Naive thymus-derived CD4-positive, alpha-beta T cell (primary cell): Measurements from ENCODE around the gene APP. TPM values are rescaled to one million over a fixed set of nuclear protein-coding genes. Genes with fewer than 3 reads are reported as not detected.

Experiments
- ATAC-seq: fragments of 150-1000 bp; cut with Tn5 transposase; 2 replicates; pipeline ENCODE4 v1.10.0; 2021; ENCODE audit warnings: mild to moderate bottlenecking, moderate library complexity
- CTCF ChIA-PET: fragments of 350-600 bp; sonication (Branson Sonifier 250); formaldehyde crosslinking; loops from one replicate; lab custom pipeline; 2021; ENCODE audit warnings: antibody characterized with exemption; lab: Charles Lee
- POLR2A ChIA-PET: fragments of 350-600 bp; sonication (Branson Sonifier 250); formaldehyde crosslinking; loops from one replicate; lab custom pipeline; 2021; ENCODE audit warnings: antibody characterized with exemption, inconsistent platforms; lab: Charles Lee
- DNase-seq, 9 donors: peaks; one replicate each; pipeline versions ENCODE4 v3.0.0 to v3.0.0-alpha.2; 2020 to 2022; ENCODE audit warnings: mixed read lengths in 1 of 9
- H3K27ac ChIP-seq: one replicate; pipeline ENCODE4 v1.7.0; 2013; ENCODE audit warnings: mild to moderate bottlenecking, low read depth, low read length, moderate library complexity
- H3K27me3 ChIP-seq, 2 donors: one replicate each; pipeline ENCODE4 v1.7.0; 2013; ENCODE audit warnings: low read length in 2 of 2, mild to moderate bottlenecking in 2 of 2, moderate library complexity in 2 of 2; ENCODE audit not compliant: control insufficient read depth in 2 of 2, insufficient read depth in 2 of 2
- H3K36me3 ChIP-seq, 3 experiments: 1 replicate in 2 of 3; 2 replicates in 1 of 3; pipeline ENCODE4 v1.7.0; 2013; ENCODE audit warnings: low read length in 3 of 3, mild to moderate bottlenecking in 3 of 3, moderate library complexity in 1 of 3; ENCODE audit not compliant: insufficient read depth in 3 of 3, control insufficient read depth in 2 of 3
- H3K4me1 ChIP-seq, 2 donors: one replicate each; pipeline ENCODE4 v1.7.0; 2013; ENCODE audit warnings: low read length in 2 of 2, mild to moderate bottlenecking in 2 of 2, moderate library complexity in 1 of 2; ENCODE audit not compliant: control insufficient read depth in 2 of 2, insufficient read depth in 2 of 2
- H3K4me3 ChIP-seq: 2 replicates; pipeline ENCODE4 v1.7.0; 2013; ENCODE audit warnings: mild to moderate bottlenecking, low read length
- H3K9me3 ChIP-seq, 3 experiments: 1 replicate in 2 of 3; 2 replicates in 1 of 3; pipeline ENCODE4 v1.7.0; 2013; ENCODE audit warnings: low read length in 3 of 3; ENCODE audit not compliant: control insufficient read depth in 2 of 3
- H3K27ac Mint-ChIP-seq, 9 donors: one replicate each; pipeline ENCODE4 v1.8.0; 2020 to 2022; ENCODE audit warnings: mixed read lengths in 9 of 9, mild to moderate bottlenecking in 8 of 9, moderate library complexity in 5 of 9, inconsistent platforms in 2 of 9
- H3K27me3 Mint-ChIP-seq, 5 donors: one replicate each; pipeline ENCODE4 v1.8.0; 2021 to 2022; ENCODE audit warnings: mixed read lengths in 5 of 5, mild to moderate bottlenecking in 1 of 5
- H3K36me3 Mint-ChIP-seq, 5 donors: one replicate each; pipeline ENCODE4 v1.8.0; 2020 to 2022; ENCODE audit warnings: mixed read lengths in 5 of 5, mild to moderate bottlenecking in 3 of 5, inconsistent platforms in 1 of 5
- H3K4me1 Mint-ChIP-seq, 7 donors: one replicate each; pipeline ENCODE4 v1.8.0; 2020 to 2022; ENCODE audit warnings: mixed read lengths in 7 of 7, mild to moderate bottlenecking in 3 of 7, inconsistent platforms in 1 of 7
- H3K4me3 Mint-ChIP-seq, 10 donors: one replicate each; pipeline ENCODE4 v1.8.0; 2020 to 2022; ENCODE audit warnings: mild to moderate bottlenecking in 10 of 10, mixed read lengths in 10 of 10, moderate library complexity in 6 of 10, inconsistent platforms in 2 of 10
- H3K9me3 Mint-ChIP-seq, 11 donors: one replicate each; pipeline ENCODE4 v1.8.0; 2020 to 2022; ENCODE audit warnings: mixed read lengths in 11 of 11, mild to moderate bottlenecking in 4 of 11, inconsistent platforms in 1 of 11, moderate library complexity in 1 of 11
- intact Hi-C, 2 donors: fragments of 100-400 bp; cut with micrococcal nuclease; formaldehyde crosslinking; loops; one replicate each; pipeline ENCODE4 v1.15.1; 2023
- polyA plus RNA-seq, 2 donors: library from polyadenylated mRNA; unstranded; fragments of 300-500 nt; fragmentation: Illumina TruSeq; gene quantifications; one replicate each; pipeline ENCODE4 v1.2.3, GENCODE V29; 2021
- total RNA-seq, 6 experiments: library from RNA in 5 of 6; stranded (reverse) in 5 of 6; gene quantifications; 1 replicate in 5 of 6; 2 replicates in 1 of 6; pipeline ENCODE4 v1.2.3 and lab custom pipeline; 2021 to 2026

Gene APP
- total and polyA plus RNA-seq, 7 experiments from 2014 or later, result 19.8 to 68.0 (median 54.9) TPM

DNA sequence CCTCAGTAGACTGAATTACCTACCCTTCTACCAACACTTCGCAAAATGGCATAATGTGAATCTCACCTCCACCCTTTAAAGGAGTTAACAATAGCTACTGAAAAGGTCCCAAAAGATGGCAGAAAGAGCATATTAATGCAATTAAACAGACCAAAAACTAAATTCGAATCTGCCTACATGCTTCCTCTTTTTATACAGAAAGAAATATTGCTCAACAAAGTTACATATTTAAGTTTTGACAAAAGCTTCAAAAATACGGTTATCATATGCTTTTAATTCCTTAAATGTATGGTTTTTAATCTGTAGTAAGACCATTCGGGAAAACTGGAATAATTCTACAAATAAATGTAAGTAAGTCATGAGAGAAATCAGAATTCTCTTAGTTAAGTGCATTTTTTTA lies 2.2 kb downstream of the APP start:
- Histone ChIP-seq H3K27me3 (no peaks in the 10 kb centered on the region), H3K27ac (no peak overlapping the region), H3K4me1 (peaks cover 0 to 6% of the 10 kb centered on the region in 2 donors), H3K9me3 (no peaks in the 10 kb centered on the region), H3K36me3 (peaks cover 0 to 13% (median 0%) of the 10 kb centered on the region in 3 experiments), H3K4me3 (no peak overlapping the region)
- POLR2A ChIA-PET, result interaction anchor here (0.7 to 1.8 kb wide), 5 partner anchors 10 to 200 kb away, joined by 3 to 9 read pairs (median 5); no protein-coding TSS in a partner anchor
- no peaks in the 10 kb centered on the region for H3K9me3 Mint-ChIP-seq
- peaks cover 0 to 2% (median 0%) of the 10 kb centered on the region in 5 donors for H3K36me3 Mint-ChIP-seq
- H3K27ac Mint-ChIP-seq, result no peak overlapping the region
- peak overlapping the region in 8 of 10 donors; percentile 3 to 97 (median 92) for H3K4me3 Mint-ChIP-seq
- DNase-seq (no peak), ATAC-seq (no peak)
- CTCF ChIA-PET, result interaction anchor here (0.6 to 3.3 kb wide), 9 partner anchors 10 to 287 kb away, joined by 3 to 20 read pairs (median 3); no protein-coding TSS in a partner anchor
- intact Hi-C loops, result loop anchor here in 1 of 2 donors (2.0 to 5.0 kb wide), 4 partner anchors 20 to 549 kb away; no protein-coding TSS in a partner anchor
- no peaks in the 10 kb centered on the region for H3K27me3 Mint-ChIP-seq
- H3K4me1 Mint-ChIP-seq, result peaks cover 5 to 45% (median 26%) of the 10 kb centered on the region in 7 donors

DNA sequence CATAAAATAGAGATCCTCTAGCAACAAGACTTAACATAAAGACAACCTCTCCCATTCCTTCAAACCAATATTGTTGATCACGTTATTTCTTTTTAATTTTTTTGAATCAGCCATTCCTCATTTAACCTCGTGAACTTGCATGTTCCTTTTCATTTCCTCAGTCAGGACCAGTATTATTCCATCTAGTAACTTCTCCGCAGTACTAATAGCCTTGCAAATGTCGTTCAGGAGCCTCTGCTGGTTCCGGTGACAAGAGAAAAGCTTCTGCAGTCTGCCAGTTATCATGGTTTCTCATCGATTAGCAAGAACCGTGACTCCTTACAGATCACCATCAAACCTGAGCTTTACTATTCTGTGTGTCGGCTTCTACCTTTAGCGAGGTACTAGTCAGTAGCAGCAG lies 3.0 kb downstream of the APP start:
- Histone ChIP-seq H3K4me1 (peaks cover 0 to 6% of the 10 kb centered on the region in 2 donors), H3K36me3 (peaks cover 0 to 13% (median 0%) of the 10 kb centered on the region in 3 experiments), H3K9me3 (no peaks in the 10 kb centered on the region), H3K27ac (no peak overlapping the region), H3K27me3 (no peaks in the 10 kb centered on the region), H3K4me3 (no peak overlapping the region)
- no peak overlapping the region for H3K27ac Mint-ChIP-seq
- peaks cover 5 to 47% (median 26%) of the 10 kb centered on the region in 7 donors for H3K4me1 Mint-ChIP-seq
- CTCF ChIA-PET, result interaction anchor here (0.5 to 3.3 kb wide), 4 partner anchors 10 to 91 kb away, joined by 3 to 20 read pairs (median 3); no protein-coding TSS in a partner anchor
- no peak for ATAC-seq
- peaks cover 0 to 4% (median 0%) of the 10 kb centered on the region in 5 donors for H3K36me3 Mint-ChIP-seq
- H3K9me3 Mint-ChIP-seq, result no peaks in the 10 kb centered on the region
- no peaks in the 10 kb centered on the region for H3K27me3 Mint-ChIP-seq
- intact Hi-C loops, result loop anchor here in 1 of 2 donors (5.0 kb wide), 3 partner anchors 135 to 550 kb away; no protein-coding TSS in a partner anchor
- H3K4me3 Mint-ChIP-seq, result no peak overlapping the region
- DNase-seq, result no peak
- POLR2A ChIA-PET, result interaction anchor here (0.6 to 1.7 kb wide), 2 partner anchors 17 to 51 kb away, joined by 3 to 8 read pairs; no protein-coding TSS in a partner anchor

DNA sequence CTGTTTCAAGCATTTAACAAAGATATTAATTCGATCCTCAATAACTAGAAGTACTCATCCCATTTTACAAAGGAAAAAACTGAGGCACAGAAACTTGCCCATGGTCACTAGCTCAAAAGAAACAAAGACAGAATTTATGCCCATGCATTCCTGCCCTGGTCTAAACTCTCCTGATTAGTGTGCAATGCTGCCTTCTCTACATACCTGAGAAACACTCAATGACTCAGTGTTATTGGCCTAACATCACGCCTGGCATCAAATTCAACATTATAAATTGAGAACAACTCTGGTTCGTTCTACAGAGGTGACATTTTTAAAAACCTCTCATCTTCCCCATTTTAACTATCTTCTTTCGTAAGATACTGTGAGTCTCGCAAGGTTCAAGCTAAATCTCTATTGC lies 5.2 kb downstream of the APP start:
- CTCF ChIA-PET, result no interaction called here

GRCh38 chr21:26164311-26164710 lies 6.3 kb downstream of the APP start:
- H3K4me1 Mint-ChIP-seq, result peaks cover 5 to 47% (median 17%) of the 10 kb centered on the region in 7 donors
- H3K27me3 Mint-ChIP-seq, result no peaks in the 10 kb centered on the region
- DNase-seq, result no peak
- H3K9me3 Mint-ChIP-seq, result no peaks in the 10 kb centered on the region
- peaks cover 0 to 6% of the 10 kb centered on the region in 2 donors for H3K4me1 ChIP-seq
- H3K4me3 Mint-ChIP-seq, result no peak overlapping the region
- POLR2A ChIA-PET, result no interaction called here
- H3K27me3 ChIP-seq, result no peaks in the 10 kb centered on the region
- H3K27ac ChIP-seq, result no peak overlapping the region
- H3K36me3 Mint-ChIP-seq, result peaks cover 0 to 10% (median 0%) of the 10 kb centered on the region in 5 donors
- H3K27ac Mint-ChIP-seq, result no peak overlapping the region
- H3K36me3 ChIP-seq, result peaks cover 0 to 1% (median 0%) of the 10 kb centered on the region in 3 experiments
- no peaks in the 10 kb centered on the region for H3K9me3 ChIP-seq
- CTCF ChIA-PET, result no interaction called here
- ATAC-seq, result no peak
- intact Hi-C loops, result no loop called here
- H3K4me3 ChIP-seq, result no peak overlapping the region

More for the DNA sequence above, 5.2 kb downstream of the APP start:
- no peak overlapping the region for H3K4me3 Mint-ChIP-seq
- H3K9me3 Mint-ChIP-seq, result no peaks in the 10 kb centered on the region
- Histone ChIP-seq H3K4me3 (no peak overlapping the region), H3K36me3 (peaks cover 0 to 11% (median 0%) of the 10 kb centered on the region in 3 experiments), H3K27ac (no peak overlapping the region), H3K4me1 (peaks cover 0 to 6% of the 10 kb centered on the region in 2 donors), H3K27me3 (no peaks in the 10 kb centered on the region), H3K9me3 (no peaks in the 10 kb centered on the region)
- H3K36me3 Mint-ChIP-seq, result peaks cover 0 to 10% (median 0%) of the 10 kb centered on the region in 5 donors
- ATAC-seq, result no peak
- H3K27ac Mint-ChIP-seq, result no peak overlapping the region
- peaks cover 5 to 42% (median 17%) of the 10 kb centered on the region in 7 donors for H3K4me1 Mint-ChIP-seq
- no peak for DNase-seq
- intact Hi-C loops, result loop anchor here in 1 of 2 donors (5.0 kb wide), 3 partner anchors 133 to 552 kb away; no protein-coding TSS in a partner anchor
- POLR2A ChIA-PET, result no interaction called here
- no peaks in the 10 kb centered on the region for H3K27me3 Mint-ChIP-seq

- ChIA-PET POLR2A (no interaction called here), CTCF (no interaction called here)
- ATAC-seq, result no peak
Measured at GRCh38 chr21:26162081-26162480, 8.5 kb downstream of the APP start.

DNA sequence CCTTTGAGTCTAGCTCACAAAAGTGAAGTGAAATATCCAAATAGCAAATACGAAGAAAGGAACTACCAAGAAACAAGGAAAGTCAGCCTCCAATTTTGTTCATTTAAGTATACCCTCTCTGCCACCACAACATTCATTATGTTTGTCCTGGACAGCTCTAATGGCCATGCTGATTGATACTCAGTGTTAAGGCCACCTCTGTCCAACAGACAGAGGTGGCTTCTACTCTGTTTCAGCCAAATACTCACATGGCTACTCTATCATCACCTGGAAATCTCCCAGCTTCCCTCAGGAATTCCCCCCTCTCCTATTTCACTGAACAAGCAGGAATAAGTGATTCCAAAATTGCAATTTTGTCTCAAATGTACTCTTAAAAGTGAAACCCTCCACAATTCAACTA lies 10.7 kb downstream of the APP start:
- Histone ChIP-seq H3K9me3 (no peaks in the 10 kb centered on the region), H3K27me3 (no peaks in the 10 kb centered on the region), H3K4me3 (no peak overlapping the region), H3K27ac (no peak overlapping the region), H3K4me1 (no peaks in the 10 kb centered on the region), H3K36me3 (no peaks in the 10 kb centered on the region)
- ChIA-PET CTCF (interaction anchor here (4.3 kb wide), 1 partner anchor 8 kb away, joined by 20 read pairs; no protein-coding TSS in a partner anchor), POLR2A (no interaction called here)
- no peak overlapping the region for H3K27ac Mint-ChIP-seq
- no peak overlapping the region for H3K4me3 Mint-ChIP-seq
- peaks cover 11 to 38% (median 22%) of the 10 kb centered on the region in 7 donors for H3K4me1 Mint-ChIP-seq
- intact Hi-C loops, result no loop called here
- no peaks in the 10 kb centered on the region for H3K9me3 Mint-ChIP-seq
- H3K27me3 Mint-ChIP-seq, result no peaks in the 10 kb centered on the region
- DNase-seq, result no peak
- no peak for ATAC-seq
- peaks cover 0 to 10% (median 0%) of the 10 kb centered on the region in 5 donors for H3K36me3 Mint-ChIP-seq

More at GRCh38 chr21:26162081-26162480, 8.5 kb downstream of the APP start:
- Mint-ChIP-seq H3K4me1 (peaks cover 11 to 52% (median 23%) of the 10 kb centered on the region in 7 donors), H3K27me3 (no peaks in the 10 kb centered on the region), H3K4me3 (no peak overlapping the region), H3K9me3 (no peaks in the 10 kb centered on the region), H3K36me3 (peaks cover 0 to 10% (median 0%) of the 10 kb centered on the region in 5 donors), H3K27ac (no peak overlapping the region)
- Histone ChIP-seq H3K36me3 (no peaks in the 10 kb centered on the region), H3K4me1 (no peaks in the 10 kb centered on the region), H3K4me3 (no peak overlapping the region), H3K9me3 (no peaks in the 10 kb centered on the region), H3K27ac (no peak overlapping the region), H3K27me3 (no peaks in the 10 kb centered on the region)
- DNase-seq, result no peak
- intact Hi-C loops, result no loop called here
